Lower leg skin (tissue), 3 donors: Measurements from ENCODE around the gene GLTP.

Experiments used
- POLR2A ChIP-seq, 2 donors: fragments of 450-650 bp; IDR thresholded peaks; one replicate each; pipeline ENCODE4 v1.6.1; 2016 to 2017; ENCODE audit warnings: antibody characterized with exemption in 2 of 2, mild to moderate bottlenecking in 1 of 2, moderate library complexity in 1 of 2
- TF ChIP-seq, protein P1 (sequence below), 3 donors: fragments of 450-650 bp; IDR thresholded peaks; one replicate each; pipeline ENCODE4 v1.5.1; 2016; ENCODE audit warnings: antibody characterized with exemption in 3 of 3, mild to moderate bottlenecking in 3 of 3, moderate library complexity in 2 of 3

DNA sequence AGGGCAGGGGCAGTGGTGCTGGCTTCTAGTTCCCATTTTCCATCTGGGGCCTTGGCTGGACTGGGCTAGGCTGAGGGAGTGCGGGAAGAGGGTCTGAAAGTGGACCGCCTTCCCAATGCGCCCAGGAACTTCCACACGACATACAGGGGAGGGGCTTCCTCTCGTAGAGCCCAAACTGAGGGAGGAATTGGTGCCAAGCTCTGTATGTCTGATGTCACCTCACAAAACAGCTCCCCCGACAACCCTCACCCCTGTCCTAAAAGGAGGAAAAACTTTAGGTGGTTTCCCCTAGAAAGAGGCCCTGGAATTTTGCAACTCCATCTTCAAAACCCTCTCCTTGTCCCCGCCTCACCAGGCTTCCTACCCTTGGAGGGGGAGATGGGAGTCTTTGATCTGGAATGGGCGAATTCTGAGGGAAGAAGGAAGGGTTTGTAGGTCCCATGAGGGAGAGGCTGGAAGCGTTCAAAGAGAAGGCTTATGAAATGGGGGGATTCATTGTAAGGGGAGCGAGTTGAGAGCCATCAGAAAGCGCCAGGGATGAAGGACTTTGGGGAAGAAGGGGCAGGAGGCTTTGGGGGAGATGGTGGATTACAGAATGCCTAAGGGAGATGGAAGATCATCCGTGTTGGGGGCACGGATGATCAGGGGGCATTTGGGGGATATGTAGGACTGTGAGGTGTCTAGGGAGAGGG is 844 bp downstream of the GLTP start:
- TF ChIP-seq POLR2A (IDR thresholded peaks at IDR 0.05) = no peak
- TF ChIP-seq, protein P1, sequence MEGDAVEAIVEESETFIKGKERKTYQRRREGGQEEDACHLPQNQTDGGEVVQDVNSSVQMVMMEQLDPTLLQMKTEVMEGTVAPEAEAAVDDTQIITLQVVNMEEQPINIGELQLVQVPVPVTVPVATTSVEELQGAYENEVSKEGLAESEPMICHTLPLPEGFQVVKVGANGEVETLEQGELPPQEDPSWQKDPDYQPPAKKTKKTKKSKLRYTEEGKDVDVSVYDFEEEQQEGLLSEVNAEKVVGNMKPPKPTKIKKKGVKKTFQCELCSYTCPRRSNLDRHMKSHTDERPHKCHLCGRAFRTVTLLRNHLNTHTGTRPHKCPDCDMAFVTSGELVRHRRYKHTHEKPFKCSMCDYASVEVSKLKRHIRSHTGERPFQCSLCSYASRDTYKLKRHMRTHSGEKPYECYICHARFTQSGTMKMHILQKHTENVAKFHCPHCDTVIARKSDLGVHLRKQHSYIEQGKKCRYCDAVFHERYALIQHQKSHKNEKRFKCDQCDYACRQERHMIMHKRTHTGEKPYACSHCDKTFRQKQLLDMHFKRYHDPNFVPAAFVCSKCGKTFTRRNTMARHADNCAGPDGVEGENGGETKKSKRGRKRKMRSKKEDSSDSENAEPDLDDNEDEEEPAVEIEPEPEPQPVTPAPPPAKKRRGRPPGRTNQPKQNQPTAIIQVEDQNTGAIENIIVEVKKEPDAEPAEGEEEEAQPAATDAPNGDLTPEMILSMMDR (IDR thresholded peaks at IDR 0.05) = no peak
